ENCODE data around the gene TSPAN9. TPM values are rescaled to one million over a fixed set of nuclear protein-coding genes. Genes with fewer than 3 reads are reported as not detected.

TSPAN9 gene
- total RNA-seq, 1 donor from 2014 or later, result 81.2 TPM

GRCh38 chr12:3168223-3169221, 91.3 kb downstream of the TSPAN9 start:
- H3K9me3 ChIP-seq, result no peaks in the 10 kb centered on the region
- H3K27ac ChIP-seq, result no peak overlapping the region
- H3K4me1 ChIP-seq, result peaks cover 3% of the 10 kb centered on the region
- DNase-seq, result peak; percentile 39
- TF ChIP-seq CTCF (IDR thresholded peaks at IDR 0.05), result no peak
- no peaks in the 10 kb centered on the region for H3K27me3 ChIP-seq
- no peak for ATAC-seq
- no peak overlapping the region for H3K4me3 ChIP-seq
- no peaks in the 10 kb centered on the region for H3K36me3 ChIP-seq
- intact Hi-C loops (cut with DNase I), result no loop called here

DNA sequence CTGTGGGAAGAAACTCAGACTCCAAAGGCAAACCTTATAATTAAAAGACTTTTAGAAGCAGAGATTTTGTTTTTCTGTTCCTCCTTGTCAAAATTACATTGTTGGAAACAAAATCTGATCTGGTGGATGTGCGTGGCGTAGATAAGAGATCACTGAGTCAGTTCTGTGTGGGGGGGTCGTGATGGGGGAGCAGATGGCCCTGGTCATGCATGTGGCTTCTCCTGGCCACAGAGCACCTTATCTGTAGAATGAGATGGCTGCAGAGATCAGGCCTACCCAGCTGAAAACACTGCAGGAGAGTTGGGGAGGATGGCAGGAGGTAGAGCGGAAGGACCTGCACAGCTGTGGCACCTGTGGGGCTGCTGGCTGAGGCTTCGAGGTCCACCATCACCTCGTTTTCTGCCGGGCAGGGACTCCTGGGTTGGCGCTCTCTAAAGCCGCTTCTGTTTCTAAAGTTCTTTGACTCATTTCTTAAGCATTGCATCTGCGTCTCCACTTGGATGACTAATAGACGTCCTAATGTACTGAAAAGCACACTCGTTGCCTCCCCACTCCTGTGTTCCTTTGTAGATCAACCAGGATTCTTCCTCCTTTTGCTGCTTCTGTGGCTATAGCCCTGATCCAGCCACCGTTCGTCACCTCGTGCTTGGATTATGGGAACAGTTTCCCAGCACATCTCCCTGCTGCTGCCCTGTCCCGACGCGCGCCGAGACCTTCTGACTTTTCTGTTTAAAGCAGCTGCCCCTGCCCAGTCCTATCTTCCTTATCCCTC, 93.4 kb downstream of the TSPAN9 start:
- TF ChIP-seq CTCF (IDR thresholded peaks at IDR 0.05), result no peak
- no peaks in the 10 kb centered on the region for H3K9me3 ChIP-seq
- no peaks in the 10 kb centered on the region for H3K36me3 ChIP-seq
- H3K27ac ChIP-seq, result no peak overlapping the region
- intact Hi-C loops (cut with DNase I), result no loop called here
- H3K27me3 ChIP-seq, result no peaks in the 10 kb centered on the region
- ATAC-seq, result no peak
- H3K4me1 ChIP-seq, result peaks cover 7% of the 10 kb centered on the region
- H3K4me3 ChIP-seq, result no peak overlapping the region
- DNase-seq, result no peak

- Histone ChIP-seq H3K4me1 (peaks cover 7% of the 10 kb centered on the region), H3K36me3 (no peaks in the 10 kb centered on the region), H3K27ac (no peak overlapping the region), H3K4me3 (no peak overlapping the region), H3K9me3 (no peaks in the 10 kb centered on the region), H3K27me3 (no peaks in the 10 kb centered on the region)
- intact Hi-C loops (cut with DNase I), result no loop called here
- no peak for ATAC-seq
- no peak for TF ChIP-seq CTCF (IDR thresholded peaks at IDR 0.05)
- no peak for DNase-seq
Measured at GRCh38 chr12:3171195-3171591, 94.0 kb downstream of the TSPAN9 start.

DNA sequence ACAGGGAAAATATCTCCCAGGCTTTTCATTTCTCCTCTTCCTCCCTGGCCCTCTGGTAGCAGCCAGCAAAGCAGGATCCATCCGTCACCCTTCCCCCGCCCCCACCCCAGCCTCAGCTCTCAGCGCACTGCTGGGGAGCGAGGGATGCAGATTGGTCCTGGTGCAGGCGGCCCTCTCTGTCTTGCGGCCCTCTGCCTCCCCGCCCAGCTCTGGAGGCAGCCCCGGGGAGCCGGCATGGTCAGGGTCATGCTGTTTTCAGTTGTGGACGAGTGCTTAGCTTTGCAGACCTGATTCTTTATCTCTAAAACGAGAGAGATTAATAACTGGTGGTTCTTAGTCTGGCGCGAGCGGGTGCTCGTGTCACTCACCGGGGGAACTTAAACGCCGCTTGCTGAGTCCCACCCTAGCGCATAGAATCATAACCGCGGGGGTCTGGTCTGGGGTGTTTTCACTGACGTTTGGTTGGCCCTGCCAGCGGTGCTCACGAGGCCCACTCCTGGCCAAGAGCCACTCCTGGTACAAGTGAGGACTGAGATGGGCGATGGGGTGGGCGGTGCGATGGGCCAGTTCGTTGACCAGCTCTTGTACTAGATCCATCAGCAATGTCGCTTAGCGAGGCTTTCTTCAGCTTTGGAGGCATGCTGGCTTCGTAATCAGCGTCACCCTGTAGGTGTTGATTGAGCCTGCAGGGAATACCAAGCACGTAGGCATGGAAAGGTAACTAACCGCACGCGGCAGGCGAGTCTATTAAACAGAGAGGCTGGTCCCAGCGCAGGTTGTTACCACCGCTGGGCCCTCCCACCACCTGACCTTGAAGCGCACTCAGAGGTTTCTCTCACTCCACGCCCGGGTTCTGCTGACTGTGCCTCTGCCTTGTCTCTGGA, 95.2 kb downstream of the TSPAN9 start:
- H3K36me3 ChIP-seq, result no peaks in the 10 kb centered on the region
- no peaks in the 10 kb centered on the region for H3K27me3 ChIP-seq
- ATAC-seq, result peak; percentile 3
- TF ChIP-seq CTCF (IDR thresholded peaks at IDR 0.05), result no peak
- no peak overlapping the region for H3K4me3 ChIP-seq
- H3K9me3 ChIP-seq, result no peaks in the 10 kb centered on the region
- H3K4me1 ChIP-seq, result peaks cover 7% of the 10 kb centered on the region
- no peak for DNase-seq
- no peak overlapping the region for H3K27ac ChIP-seq
- intact Hi-C loops (cut with DNase I), result no loop called here

DNA sequence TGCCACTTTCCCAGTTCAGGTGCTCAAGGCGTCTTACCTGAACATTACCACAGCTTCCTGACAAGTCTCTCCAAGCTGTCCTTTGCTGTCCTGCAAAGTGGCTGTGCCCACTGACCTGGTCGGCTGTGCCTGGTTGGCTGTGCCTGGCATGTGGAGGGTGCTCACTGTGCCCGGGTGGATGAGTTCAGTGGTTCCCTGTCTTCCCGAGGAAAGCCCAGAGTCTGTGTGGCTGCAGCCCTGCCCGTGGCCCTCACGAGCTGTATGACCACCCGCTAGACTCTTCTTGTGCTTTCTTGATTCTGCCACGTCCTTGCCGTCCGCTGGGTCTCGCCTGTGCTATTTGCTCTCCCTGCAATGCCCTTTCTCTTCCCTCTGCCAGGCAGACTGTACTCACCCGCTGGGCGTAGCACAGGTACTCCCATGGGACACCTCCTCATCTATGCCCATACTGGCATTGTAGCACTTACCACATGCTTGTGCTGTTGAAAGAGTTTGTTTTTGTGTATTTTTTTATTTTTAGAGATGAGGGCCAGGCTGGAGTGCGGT, 95.9 kb downstream of the TSPAN9 start:
- intact Hi-C loops (cut with DNase I), result no loop called here
- Histone ChIP-seq H3K36me3 (no peaks in the 10 kb centered on the region), H3K27ac (no peak overlapping the region), H3K27me3 (no peaks in the 10 kb centered on the region), H3K4me3 (no peak overlapping the region), H3K4me1 (peaks cover 7% of the 10 kb centered on the region), H3K9me3 (no peaks in the 10 kb centered on the region)
- DNase-seq (no peak), ATAC-seq (peak; percentile 14)
- no peak for TF ChIP-seq CTCF (IDR thresholded peaks at IDR 0.05)

All from upper lobe of right lung (tissue), 1 donor.